Raji (cell line): ENCODE data around the gene RNF183.

Source experiments
- POLR2A ChIP-seq: IDR thresholded peaks from 2 replicates; pipeline ENCODE4 v1.6.1; 2011; ENCODE audit warnings: low read depth, low read length, control low read depth; ENCODE audit not compliant: insufficient read depth

RNF183 gene

GRCh38 chr9:113298311-113298710 is 4.9 kb downstream of the RNF183 start:
- no peak for TF ChIP-seq POLR2A

- no peak for TF ChIP-seq POLR2A
Observed at GRCh38 chr9:113296796-113297558, 6.2 kb downstream of the RNF183 start.

- no peak for TF ChIP-seq POLR2A
Observed at GRCh38 chr9:113293285-113293878, 9.8 kb downstream of the RNF183 start.

GRCh38 chr9:113290052-113290607 is 13.0 kb downstream of the RNF183 start:
- no peak for TF ChIP-seq POLR2A

- TF ChIP-seq POLR2A: no peak
Observed at GRCh38 chr9:113289091-113289490, 14.1 kb downstream of the RNF183 start.

- TF ChIP-seq POLR2A: no peak
Observed at GRCh38 chr9:113281356-113281755, 21.8 kb downstream of the RNF183 start.

- no peak for TF ChIP-seq POLR2A
Observed at GRCh38 chr9:113278840-113279239, 24.3 kb downstream of the RNF183 start.

- peak; percentile 98 for TF ChIP-seq POLR2A
Observed at GRCh38 chr9:113275157-113276131, 27.7 kb downstream of the RNF183 start, which contains the start of the genes CDC26 and PRPF4. CDC26 (minus strand) TSS chr9:113275572; CDS start chr9:113272507, 3,065 bp downstream. PRPF4 (plus strand) TSS chr9:113275658; CDS start chr9:113275744, 86 bp downstream.

GRCh38 chr9:113274474-113275156 is 28.6 kb downstream of the RNF183 start:
- no peak for TF ChIP-seq POLR2A

GRCh38 chr9:113269871-113270270 is 33.3 kb downstream of the RNF183 start:
- TF ChIP-seq POLR2A: no peak

GRCh38 chr9:113269355-113269754 is 33.8 kb downstream of the RNF183 start:
- no peak for TF ChIP-seq POLR2A

- TF ChIP-seq POLR2A: no peak
Observed at GRCh38 chr9:113267911-113268566, 35.1 kb downstream of the RNF183 start.

GRCh38 chr9:113266174-113266573 is 37.0 kb downstream of the RNF183 start:
- no peak for TF ChIP-seq POLR2A
